Stimulated activated CD4-positive, alpha-beta T cell treated with anti-CD3 and anti-CD28 coated beads, Interleukin-12 subunit alpha, Interleukin-12 subunit beta, amount 100 ng/mL, for 4 hours (primary cell): ENCODE results near the gene TBC1D10A.
A peak's percentile ranks its signal among the peaks of the same experiment; 100 is the strongest.

Source experiments
- DNase-seq: peaks from one replicate; pipeline ENCODE4 v3.0.0-alpha.2; 2020

The TBC1D10A gene

GRCh38 chr22:30285176-30285845, 41.4 kb downstream of the TBC1D10A start:
- DNase-seq: no peak

- DNase-seq: no peak
These were observed 42.1 kb downstream of the TBC1D10A start for GRCh38 chr22:30284666-30285065.

- no peak for DNase-seq
These were observed 42.6 kb downstream of the TBC1D10A start for GRCh38 chr22:30284172-30284571.

- no peak for DNase-seq
These were observed 43.4 kb downstream of the TBC1D10A start for GRCh38 chr22:30283342-30283741.

- no peak for DNase-seq
These were observed 44.1 kb downstream of the TBC1D10A start for GRCh38 chr22:30282616-30283046.

- no peak for DNase-seq
These were observed 46.2 kb downstream of the TBC1D10A start for GRCh38 chr22:30280505-30280904.

GRCh38 chr22:30279932-30280331, 46.8 kb downstream of the TBC1D10A start:
- no peak for DNase-seq

- no peak for DNase-seq
These were observed 47.5 kb downstream of the TBC1D10A start for GRCh38 chr22:30279046-30279788.

- no peak for DNase-seq
These were observed 49.0 kb downstream of the TBC1D10A start for GRCh38 chr22:30277547-30278344.

GRCh38 chr22:30276039-30276438, 50.7 kb downstream of the TBC1D10A start:
- DNase-seq: no peak

- DNase-seq: no peak
These were observed 51.1 kb downstream of the TBC1D10A start for GRCh38 chr22:30275625-30276024.

- DNase-seq: no peak
These were observed 52.3 kb downstream of the TBC1D10A start for GRCh38 chr22:30274437-30274812.

GRCh38 chr22:30273711-30274436, 52.9 kb downstream of the TBC1D10A start:
- no peak for DNase-seq

GRCh38 chr22:30272781-30273601, 53.8 kb downstream of the TBC1D10A start:
- no peak for DNase-seq

- no peak for DNase-seq
These were observed 55.9 kb downstream of the TBC1D10A start for GRCh38 chr22:30270832-30271231.

- no peak for DNase-seq
These were observed 58.4 kb downstream of the TBC1D10A start for GRCh38 chr22:30268331-30268730.

GRCh38 chr22:30267382-30268302, 59.1 kb downstream of the TBC1D10A start:
- DNase-seq: no peak

GRCh38 chr22:30266445-30267381, 60.0 kb downstream of the TBC1D10A start, which contains the start of gene OSM:
OSM (minus strand) TSS chr22:30266851; CDS start chr22:30266799, 52 bp downstream.
- DNase-seq: peak; percentile 57

- DNase-seq: peak; percentile 78
These were observed 60.8 kb downstream of the TBC1D10A start for GRCh38 chr22:30265823-30266444.
